Activated B cell treated with CpG ODN at 0.5 μM for 24 hours (primary cell): ENCODE measurements around the gene PDLIM1. TPM values are rescaled to one million over a fixed set of nuclear protein-coding genes. Genes with fewer than 3 reads are reported as not detected.

Experiments used
- ATAC-seq: fragments of 200-7000 bp; cut with Tn5 transposase; one replicate; pipeline ENCODE4 v1.10.0; 2021; ENCODE audit warnings: low read depth, mild to moderate bottlenecking, moderate library complexity
- CTCF ChIA-PET: fragments of 350-600 bp; sonication (Branson Sonifier 250); formaldehyde crosslinking; loops from one replicate; lab custom pipeline; 2021; ENCODE audit warnings: antibody characterized with exemption; lab: Charles Lee
- POLR2A ChIA-PET: fragments of 350-600 bp; sonication (Branson Sonifier 250); formaldehyde crosslinking; loops from one replicate; lab custom pipeline; 2021; ENCODE audit warnings: antibody characterized with exemption; lab: Charles Lee
- DNase-seq: peaks from one replicate; pipeline ENCODE4 v3.0.0; 2022
- H3K27ac Mint-ChIP-seq: one replicate; pipeline ENCODE4 v1.8.0; 2020; ENCODE audit warnings: mixed read lengths
- H3K27me3 Mint-ChIP-seq: one replicate; pipeline ENCODE4 v1.8.0; 2021; ENCODE audit warnings: mixed read lengths
- H3K36me3 Mint-ChIP-seq: one replicate; pipeline ENCODE4 v1.8.0; 2021; ENCODE audit warnings: low read depth, mixed read lengths
- H3K4me1 Mint-ChIP-seq: one replicate; pipeline ENCODE4 v1.8.0; 2021; ENCODE audit warnings: mixed read lengths
- H3K4me3 Mint-ChIP-seq: one replicate; pipeline ENCODE4 v1.8.0; 2020; ENCODE audit warnings: mild to moderate bottlenecking, mixed read lengths
- H3K9me3 Mint-ChIP-seq: one replicate; pipeline ENCODE4 v1.8.0; 2020; ENCODE audit warnings: mixed read lengths
- intact Hi-C: fragments of 100-400 bp; cut with micrococcal nuclease; formaldehyde crosslinking; loops from one replicate; pipeline ENCODE4 v1.15.1; 2024
- total RNA-seq: library from RNA; stranded (reverse); gene quantifications from 2 replicates; pipeline ENCODE4 v1.2.3, GENCODE V29; 2022
- TF ChIP-seq, protein P1 (sequence below): fragments of 200-600 bp; IDR thresholded peaks from one replicate; pipeline ENCODE4 v1.8.0; 2022; ENCODE audit warnings: antibody characterized with exemption, mild to moderate bottlenecking

The PDLIM1 gene
- total RNA-seq, 1 donor from 2014 or later, result 141 TPM

DNA sequence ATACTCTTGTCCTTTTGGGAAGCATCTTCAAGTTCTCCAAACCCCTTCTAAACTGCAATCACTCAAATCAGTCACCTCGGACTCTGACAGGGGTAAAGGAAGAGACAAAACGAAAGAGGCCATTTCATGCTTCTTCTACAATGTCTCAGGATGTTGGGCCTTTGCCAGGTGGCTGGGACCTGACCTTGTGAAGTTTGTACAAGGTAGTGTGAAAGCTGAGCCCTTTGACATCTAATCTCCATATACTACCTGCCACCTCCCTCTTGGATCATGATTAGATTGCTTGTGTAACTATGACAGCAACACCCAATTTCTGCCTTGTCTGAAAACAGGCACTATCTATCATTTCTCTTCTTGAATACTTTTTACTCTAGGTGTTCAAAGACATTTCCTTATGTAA is 35.1 kb upstream of the PDLIM1 start:
- H3K4me3 Mint-ChIP-seq, result no peak overlapping the region
- CTCF ChIA-PET, result no interaction called here
- DNase-seq (no peak), ATAC-seq (no peak)
- H3K36me3 Mint-ChIP-seq, result no peaks in the 10 kb centered on the region
- no peak overlapping the region for H3K27ac Mint-ChIP-seq
- TF ChIP-seq, protein P1, sequence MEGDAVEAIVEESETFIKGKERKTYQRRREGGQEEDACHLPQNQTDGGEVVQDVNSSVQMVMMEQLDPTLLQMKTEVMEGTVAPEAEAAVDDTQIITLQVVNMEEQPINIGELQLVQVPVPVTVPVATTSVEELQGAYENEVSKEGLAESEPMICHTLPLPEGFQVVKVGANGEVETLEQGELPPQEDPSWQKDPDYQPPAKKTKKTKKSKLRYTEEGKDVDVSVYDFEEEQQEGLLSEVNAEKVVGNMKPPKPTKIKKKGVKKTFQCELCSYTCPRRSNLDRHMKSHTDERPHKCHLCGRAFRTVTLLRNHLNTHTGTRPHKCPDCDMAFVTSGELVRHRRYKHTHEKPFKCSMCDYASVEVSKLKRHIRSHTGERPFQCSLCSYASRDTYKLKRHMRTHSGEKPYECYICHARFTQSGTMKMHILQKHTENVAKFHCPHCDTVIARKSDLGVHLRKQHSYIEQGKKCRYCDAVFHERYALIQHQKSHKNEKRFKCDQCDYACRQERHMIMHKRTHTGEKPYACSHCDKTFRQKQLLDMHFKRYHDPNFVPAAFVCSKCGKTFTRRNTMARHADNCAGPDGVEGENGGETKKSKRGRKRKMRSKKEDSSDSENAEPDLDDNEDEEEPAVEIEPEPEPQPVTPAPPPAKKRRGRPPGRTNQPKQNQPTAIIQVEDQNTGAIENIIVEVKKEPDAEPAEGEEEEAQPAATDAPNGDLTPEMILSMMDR, result no peak
- POLR2A ChIA-PET, result no interaction called here
- peaks cover 2% of the 10 kb centered on the region for H3K27me3 Mint-ChIP-seq
- H3K4me1 Mint-ChIP-seq, result peaks cover 10% of the 10 kb centered on the region
- intact Hi-C loops, result no loop called here
- no peaks in the 10 kb centered on the region for H3K9me3 Mint-ChIP-seq

DNA sequence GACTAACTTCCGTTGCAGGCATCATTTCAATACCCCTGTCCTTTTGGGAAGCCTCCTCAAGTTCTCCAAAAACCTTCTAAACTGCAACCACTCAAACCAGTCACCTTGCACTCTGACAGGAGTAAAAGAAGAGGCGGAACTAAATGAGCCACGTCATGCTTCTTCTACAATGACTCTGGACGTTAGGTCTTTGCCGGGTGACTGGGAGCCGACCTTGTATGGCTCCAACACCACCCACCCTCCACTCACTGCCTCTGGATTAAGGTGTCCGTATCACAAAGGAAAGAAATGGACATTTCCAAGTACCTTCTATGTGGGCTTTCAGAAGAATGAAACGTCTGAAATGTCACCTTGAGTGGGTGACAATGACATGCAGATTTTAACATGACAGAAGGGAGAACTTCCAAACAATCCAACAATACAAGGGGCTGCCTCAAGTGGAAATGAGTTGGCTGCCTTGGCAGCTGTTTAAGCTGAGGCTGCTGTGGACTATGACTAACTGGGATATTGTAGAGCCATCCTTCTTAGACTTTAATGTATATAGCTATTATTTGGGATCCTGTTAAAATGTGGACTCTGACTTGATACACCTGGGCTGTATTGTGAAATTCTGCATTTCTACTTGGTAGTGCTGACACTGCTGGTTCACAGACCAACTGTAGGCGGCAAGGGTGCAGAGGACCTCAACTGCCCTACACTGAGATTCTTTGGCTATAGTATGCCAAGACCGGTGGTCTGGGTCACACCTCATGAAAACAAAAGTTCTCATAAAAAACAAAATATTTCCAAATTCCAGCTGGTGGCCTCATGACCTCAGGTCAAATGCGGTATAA is 33.8 kb upstream of the PDLIM1 start:
- DNase-seq (no peak), ATAC-seq (no peak)
- no peak overlapping the region for H3K27ac Mint-ChIP-seq
- H3K4me1 Mint-ChIP-seq, result peaks cover 10% of the 10 kb centered on the region
- intact Hi-C loops, result no loop called here
- H3K36me3 Mint-ChIP-seq, result no peaks in the 10 kb centered on the region
- TF ChIP-seq, protein P1, result no peak
- ChIA-PET CTCF (no interaction called here), POLR2A (no interaction called here)
- H3K4me3 Mint-ChIP-seq, result no peak overlapping the region
- H3K9me3 Mint-ChIP-seq, result no peaks in the 10 kb centered on the region
- H3K27me3 Mint-ChIP-seq, result peaks cover 2% of the 10 kb centered on the region

DNA sequence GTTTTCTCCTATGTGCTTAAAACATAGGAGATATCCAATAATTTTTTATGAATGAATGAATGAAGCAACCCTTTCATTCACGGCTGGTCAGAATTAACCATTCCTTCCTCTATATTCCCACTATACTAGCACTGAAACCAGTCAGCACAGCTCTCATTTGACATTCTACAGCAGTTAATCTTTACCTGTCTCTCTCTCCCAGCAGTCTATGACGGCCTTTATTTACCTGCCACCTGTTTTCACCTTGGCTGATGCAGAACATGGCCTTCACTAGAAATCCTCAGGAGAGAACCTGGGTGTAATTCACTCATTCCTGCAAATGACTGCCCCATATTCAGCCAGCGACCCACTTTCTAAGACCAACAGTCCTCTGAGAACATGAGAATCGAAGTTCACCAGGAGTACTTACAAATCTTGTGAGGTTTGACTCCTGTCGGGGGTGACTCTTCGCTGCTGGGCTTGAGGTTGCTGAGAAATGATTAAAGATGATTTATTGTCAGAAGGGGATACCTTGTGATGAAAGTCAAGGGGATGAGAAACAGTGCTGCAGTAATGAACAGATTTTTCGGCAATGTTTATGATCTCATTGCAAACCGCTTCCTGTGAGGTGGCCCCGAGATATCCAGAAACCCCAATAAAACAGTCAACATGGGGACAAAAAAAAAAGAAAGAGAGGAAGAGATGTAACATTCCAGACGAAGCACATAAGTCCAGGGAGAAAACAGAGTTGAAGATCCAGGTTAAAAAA is 30.9 kb upstream of the PDLIM1 start:
- peaks cover 10% of the 10 kb centered on the region for H3K4me1 Mint-ChIP-seq
- peaks cover 2% of the 10 kb centered on the region for H3K27me3 Mint-ChIP-seq
- no peak overlapping the region for H3K27ac Mint-ChIP-seq
- TF ChIP-seq, protein P1, result no peak
- ChIA-PET POLR2A (no interaction called here), CTCF (no interaction called here)
- H3K36me3 Mint-ChIP-seq, result no peaks in the 10 kb centered on the region
- intact Hi-C loops, result no loop called here
- DNase-seq (no peak), ATAC-seq (no peak)
- no peak overlapping the region for H3K4me3 Mint-ChIP-seq
- no peaks in the 10 kb centered on the region for H3K9me3 Mint-ChIP-seq

DNA sequence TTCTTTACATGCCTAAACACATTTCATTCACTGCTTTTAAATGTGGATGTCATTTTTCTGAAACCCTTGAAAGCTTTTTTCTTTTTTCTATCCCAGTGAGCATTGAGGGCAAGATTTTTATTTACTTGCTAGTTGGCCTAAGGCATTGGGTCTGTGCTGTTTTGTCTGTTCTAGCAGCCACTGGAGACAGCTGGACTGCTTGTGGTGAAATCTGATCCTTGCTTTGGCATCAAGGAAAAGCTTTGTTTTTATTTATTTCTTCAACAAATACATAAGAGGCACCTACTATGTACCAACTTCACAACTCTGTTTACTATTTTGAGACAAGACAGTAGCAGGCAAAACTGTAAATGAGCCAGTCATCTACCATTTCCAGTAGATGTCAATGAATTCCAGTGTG is 28.4 kb upstream of the PDLIM1 start:
- DNase-seq (no peak), ATAC-seq (no peak)
- Mint-ChIP-seq H3K9me3 (no peaks in the 10 kb centered on the region), H3K27me3 (peaks cover 2% of the 10 kb centered on the region), H3K4me3 (no peak overlapping the region), H3K27ac (no peak overlapping the region), H3K36me3 (no peaks in the 10 kb centered on the region), H3K4me1 (peaks cover 10% of the 10 kb centered on the region)
- ChIA-PET POLR2A (no interaction called here), CTCF (no interaction called here)
- intact Hi-C loops, result no loop called here
- TF ChIP-seq, protein P1, result no peak

DNA sequence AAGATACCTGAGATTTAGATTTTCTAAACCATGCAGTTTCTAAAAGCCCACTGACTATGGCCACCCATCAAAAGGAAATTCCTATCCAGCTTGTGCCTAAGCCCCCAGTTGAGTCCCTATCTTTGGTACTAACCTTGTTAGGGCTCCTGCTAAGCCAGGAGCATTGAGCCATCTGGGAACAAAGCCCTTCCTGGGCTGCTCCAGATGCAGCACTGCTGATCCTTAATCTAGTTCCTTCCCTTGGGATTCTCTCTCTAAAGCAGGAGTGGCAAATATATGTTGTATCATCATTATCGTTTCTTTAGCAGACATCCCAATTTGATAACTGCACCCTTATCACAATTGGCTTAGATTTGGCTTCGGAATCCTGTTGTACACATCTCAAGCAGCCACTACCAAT is 24.7 kb upstream of the PDLIM1 start:
- DNase-seq (no peak), ATAC-seq (no peak)
- ChIA-PET POLR2A (no interaction called here), CTCF (no interaction called here)
- Mint-ChIP-seq H3K27ac (no peak overlapping the region), H3K36me3 (no peaks in the 10 kb centered on the region), H3K27me3 (no peaks in the 10 kb centered on the region), H3K9me3 (no peaks in the 10 kb centered on the region), H3K4me3 (no peak overlapping the region), H3K4me1 (peaks cover 8% of the 10 kb centered on the region)
- intact Hi-C loops, result no loop called here
- TF ChIP-seq, protein P1, result no peak
